Stimulated activated CD4-positive, alpha-beta T cell treated with anti-CD3 and anti-CD28 coated beads, Interleukin-15, amount 100 ng/mL, for 48 hours (primary cell): ENCODE data around the gene SDCCAG8.

Experiments used
- DNase-seq, 2 donors: peaks; one replicate each; pipeline ENCODE4 v3.0.0-alpha.2; 2020; ENCODE audit warnings: low read depth in 2 of 2

Gene SDCCAG8

DNA sequence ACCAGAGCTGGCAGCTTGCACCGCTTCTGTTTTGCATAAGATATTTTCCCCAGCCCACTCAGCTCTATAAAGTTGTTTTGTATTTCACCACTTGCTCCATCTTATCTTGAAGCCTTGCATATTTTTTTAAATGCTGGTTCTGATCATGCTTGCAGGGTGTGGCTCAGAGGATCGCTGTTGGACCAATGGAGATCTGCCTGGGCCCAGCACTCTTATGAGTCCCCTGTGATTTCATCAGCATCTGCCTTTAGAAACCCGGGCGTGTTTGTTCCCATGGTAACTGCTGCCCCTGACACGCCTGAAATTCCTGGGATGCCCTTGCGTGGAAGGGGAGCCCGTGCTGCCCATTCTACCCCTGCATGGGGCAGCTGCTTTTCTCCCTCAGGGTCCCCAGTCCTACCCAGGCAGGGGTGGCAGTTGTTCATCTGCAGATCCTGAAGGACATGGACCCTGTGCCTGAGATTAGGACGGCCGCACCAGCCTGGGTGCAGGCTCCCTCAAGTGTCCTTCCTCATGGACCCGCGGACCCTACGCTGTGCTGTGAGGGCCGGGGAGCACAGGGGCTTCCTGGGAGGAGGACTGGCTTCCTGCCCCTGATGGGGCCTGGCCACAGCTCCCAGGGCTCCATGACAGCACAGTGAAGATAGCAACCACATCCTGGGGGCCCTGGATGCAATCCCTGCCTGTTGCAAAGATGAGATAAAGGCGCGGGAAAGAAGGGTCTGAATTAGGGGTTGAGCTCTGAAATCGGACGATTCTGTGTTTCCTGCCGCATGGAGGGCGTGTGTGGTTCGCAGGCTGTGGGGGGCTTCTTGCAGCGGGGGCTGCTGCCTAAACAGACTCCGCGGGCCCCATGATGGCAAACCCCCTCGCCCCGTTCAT is 226.5 kb downstream of the SDCCAG8 start:
- DNase-seq, result no peak

GRCh38 chr1:243483071-243483771 is 227.4 kb downstream of the SDCCAG8 start:
- no peak for DNase-seq

DNA sequence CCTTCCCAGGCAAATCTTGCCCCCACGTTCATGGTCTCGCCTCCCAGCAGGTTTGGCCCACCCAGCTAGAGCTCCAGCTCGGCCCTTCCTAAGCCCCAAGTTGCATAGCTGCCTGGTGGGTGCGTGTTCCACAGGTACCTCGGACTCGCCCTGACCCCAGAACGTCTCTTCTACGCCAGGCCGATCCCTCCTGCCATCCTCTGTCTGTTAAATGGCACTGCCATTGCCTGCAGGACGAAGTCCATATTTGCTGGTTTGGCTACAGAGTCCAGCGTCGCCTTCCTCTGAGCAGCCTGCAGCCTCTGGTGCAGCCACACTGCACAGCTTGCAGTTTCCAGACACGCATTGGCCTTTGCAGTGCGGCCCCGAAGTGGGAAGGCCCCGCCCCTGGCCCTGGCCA is 228.1 kb downstream of the SDCCAG8 start:
- no peak for DNase-seq

DNA sequence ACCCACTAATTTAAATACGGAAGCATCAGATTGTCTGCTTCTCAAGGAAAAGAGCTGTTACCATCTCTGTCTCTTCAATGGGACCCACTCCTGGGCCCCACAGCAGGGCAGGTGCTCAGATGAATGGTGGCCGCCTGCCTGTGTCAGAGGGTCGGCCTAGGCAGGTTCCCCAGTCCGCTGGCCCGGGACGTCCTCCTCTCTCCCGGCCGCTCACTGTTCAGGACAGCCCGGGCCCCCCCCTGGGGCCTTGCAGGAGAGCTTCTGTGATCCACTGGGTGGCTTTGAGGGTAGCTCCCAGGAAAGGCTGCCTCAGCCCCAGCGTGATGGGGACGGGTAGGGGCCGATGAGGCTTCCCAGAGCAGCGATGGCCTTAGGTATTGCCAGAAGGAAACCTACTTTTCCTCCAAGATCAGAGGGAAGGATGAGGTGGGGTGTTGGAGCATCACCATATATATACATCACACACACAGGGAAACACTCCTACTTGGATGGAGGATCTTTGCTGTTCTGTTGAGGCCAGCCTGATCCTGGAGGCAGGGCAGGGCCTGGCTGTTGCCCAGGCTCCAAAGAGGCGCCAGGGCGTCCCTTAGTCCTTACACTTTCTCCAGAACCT is 231.3 kb downstream of the SDCCAG8 start:
- DNase-seq, result no peak

DNA sequence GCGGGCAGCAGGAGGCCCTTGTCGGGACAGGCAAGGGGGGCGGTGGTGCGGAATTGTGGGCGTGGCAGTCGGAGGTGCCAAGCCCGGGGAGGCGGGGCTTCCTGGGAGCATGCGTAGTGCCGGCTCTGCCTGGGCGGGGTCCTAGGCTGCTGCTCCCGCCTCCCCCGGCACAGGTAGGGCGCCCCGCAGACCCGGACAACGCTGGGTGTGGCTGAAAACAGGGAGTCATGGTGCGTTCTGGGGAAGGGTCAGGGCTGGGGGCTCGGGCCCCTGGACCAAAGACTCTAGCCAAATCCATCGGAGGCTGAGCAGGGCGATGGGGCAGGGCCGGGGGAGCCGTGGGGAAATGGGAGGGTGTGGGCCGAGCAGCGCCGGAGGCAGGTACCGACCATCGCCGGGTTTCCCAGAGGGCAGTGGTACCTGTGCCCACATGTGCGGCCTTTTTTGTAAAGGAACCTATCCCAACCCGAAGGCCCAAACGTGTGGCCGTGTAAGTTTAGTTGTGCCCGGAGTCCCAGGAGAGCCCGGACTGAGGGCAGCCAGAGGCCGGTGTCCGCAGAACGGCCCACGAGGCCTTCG is 231.9 kb downstream of the SDCCAG8 start:
- no peak for DNase-seq

DNA sequence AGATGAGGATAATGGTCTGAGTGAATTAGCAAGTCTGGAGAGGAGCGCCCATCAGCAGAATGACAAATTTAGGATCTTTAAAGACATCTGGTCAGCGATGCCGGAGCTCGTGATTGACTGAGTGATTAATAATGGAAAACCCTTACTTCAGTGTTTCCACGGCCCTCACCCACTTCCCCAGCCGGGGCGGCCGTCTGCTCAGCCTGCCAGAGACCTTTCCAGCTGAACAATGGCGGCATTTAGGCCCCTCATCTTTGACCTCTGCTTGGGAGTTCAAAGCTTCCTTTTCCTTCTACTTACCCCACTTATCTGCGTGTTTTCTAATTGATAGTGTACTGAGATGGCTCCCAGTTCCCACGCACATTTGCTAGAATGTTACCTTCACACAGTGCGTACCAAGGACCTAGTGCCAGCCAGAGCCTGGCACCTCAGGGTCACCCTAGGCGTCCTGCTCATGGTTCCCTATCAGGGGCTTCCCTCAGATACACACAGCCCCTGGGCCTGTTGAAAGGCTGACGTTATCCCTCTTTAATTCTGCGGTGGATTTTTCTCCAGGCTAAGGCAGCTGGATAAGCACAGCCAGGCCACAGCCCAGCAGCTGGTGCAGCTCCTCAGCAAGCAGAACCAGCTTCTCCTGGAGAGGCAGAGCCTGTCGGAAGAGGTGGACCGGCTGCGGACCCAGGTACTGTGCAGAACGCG is 232.8 kb downstream of the SDCCAG8 start:
- DNase-seq, result no peak

- no peak for DNase-seq
Measured at GRCh38 chr1:243489158-243489527, 233.3 kb downstream of the SDCCAG8 start.

DNA sequence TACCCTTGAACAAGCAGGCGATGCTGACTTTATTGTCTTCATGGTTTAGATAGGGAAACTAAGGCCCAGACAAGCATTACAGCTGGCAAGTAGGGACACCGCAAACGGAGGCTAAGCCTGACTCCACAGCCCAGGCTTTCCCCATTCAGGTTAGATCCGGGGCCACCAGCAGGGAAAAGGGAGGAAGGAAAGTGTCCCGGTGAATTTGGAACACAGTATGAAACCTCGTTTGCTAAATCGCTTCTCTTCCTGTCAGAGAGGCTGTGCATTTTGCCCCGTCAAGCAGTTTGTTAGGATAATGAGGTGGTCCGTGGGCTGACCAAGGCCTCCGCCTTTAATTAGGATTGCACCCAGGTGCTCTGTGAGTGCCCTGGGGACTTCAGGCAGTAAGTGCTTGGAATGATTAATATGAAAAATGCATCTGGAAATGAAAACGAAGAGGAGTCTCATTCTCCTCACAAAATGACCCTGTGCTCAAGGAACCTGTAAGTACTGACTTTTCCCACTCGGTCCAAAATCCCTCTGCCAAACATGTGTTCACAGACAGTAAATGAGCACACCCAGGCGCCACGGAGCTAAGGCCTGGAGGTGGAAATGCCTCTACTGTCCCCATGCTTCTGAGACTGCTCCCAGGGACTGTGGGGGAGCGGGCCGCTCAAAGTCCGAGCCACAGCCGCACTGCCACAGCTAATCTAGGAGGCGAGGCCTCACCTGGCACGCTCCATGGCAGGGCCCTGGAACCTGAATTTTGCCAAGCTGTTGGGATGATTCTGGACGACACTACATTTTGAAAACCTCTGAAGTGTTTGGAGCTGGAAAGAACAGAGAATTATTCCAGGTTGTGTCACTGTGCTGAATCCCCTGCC is 234.1 kb downstream of the SDCCAG8 start:
- no peak for DNase-seq

- DNase-seq, result no peak
Measured at GRCh38 chr1:243490748-243491686, 235.2 kb downstream of the SDCCAG8 start.

DNA sequence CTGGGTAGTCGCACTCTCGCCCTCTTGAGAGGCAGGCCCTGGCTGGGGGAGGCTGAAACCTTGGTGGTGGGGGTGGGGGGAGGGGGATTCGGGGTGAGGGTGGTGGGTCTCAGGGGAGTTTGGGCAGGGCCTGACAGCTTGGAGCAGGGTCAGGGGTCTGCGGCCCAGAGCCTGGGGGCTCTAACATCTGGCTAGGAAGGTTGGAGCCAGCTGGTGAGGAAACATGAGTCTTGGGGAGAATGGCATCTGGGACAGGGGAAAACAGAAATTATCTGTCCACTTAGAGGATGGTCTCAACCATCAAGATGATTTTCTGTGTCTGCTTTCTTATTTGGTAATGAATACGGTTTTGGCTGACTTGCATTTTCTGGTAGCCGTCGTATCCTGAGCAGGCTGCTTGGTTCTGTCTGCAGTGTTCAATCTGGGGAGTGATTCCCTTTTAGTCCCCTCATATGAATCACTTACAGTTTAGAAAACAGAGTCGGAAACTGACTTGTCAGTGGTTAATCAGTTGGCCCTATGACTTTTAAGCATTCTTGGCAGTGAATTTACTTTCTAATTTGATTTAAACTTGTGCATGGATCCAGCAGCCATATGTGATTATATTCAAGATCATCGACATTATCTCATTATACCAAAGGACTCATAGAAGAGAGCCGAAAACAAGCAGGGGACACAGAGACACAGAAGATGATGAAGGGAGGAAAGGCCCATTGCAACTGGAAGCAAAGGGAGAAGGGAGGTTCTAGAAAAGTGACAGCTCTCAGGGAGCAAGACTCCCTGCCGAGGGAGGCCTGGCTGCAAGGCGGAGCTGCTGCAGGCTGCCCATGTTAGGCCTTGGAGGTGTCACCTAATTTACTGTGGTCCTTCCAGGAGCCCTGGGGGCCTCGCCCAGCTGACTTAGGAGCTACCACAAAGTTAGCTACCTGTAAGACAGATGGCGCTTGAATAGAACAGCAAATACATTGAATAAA is 237.6 kb downstream of the SDCCAG8 start:
- no peak for DNase-seq

GRCh38 chr1:243494741-243495431 is 239.0 kb downstream of the SDCCAG8 start:
- DNase-seq, result no peak

- DNase-seq, result no peak
Measured at GRCh38 chr1:243495442-243496186, 239.8 kb downstream of the SDCCAG8 start.

DNA sequence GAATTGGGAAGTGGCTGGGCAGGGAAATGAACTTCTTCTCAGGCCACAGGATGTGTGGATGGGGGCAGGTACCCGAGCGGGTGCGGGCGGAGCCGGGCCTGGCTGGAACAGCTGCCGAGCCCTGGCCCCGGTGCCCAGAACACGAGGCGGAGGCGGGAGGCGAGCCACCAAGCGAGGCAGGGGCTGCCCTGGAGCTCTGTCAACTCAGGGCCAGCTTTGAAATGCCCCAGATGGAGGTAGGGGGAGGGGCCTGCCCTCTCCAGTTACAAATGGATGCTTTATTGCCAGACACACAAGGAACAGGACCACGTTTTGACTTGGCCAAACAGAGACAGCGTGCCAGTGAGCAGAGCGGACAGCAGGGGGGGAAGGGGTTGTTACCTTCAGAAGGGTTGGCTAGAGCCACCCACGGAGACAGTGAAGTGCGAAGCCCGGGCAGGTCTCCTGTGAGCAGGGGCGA is 240.4 kb downstream of the SDCCAG8 start:
- DNase-seq, result no peak

- DNase-seq, result no peak
Measured at GRCh38 chr1:243496806-243497205, 241.0 kb downstream of the SDCCAG8 start.

DNA sequence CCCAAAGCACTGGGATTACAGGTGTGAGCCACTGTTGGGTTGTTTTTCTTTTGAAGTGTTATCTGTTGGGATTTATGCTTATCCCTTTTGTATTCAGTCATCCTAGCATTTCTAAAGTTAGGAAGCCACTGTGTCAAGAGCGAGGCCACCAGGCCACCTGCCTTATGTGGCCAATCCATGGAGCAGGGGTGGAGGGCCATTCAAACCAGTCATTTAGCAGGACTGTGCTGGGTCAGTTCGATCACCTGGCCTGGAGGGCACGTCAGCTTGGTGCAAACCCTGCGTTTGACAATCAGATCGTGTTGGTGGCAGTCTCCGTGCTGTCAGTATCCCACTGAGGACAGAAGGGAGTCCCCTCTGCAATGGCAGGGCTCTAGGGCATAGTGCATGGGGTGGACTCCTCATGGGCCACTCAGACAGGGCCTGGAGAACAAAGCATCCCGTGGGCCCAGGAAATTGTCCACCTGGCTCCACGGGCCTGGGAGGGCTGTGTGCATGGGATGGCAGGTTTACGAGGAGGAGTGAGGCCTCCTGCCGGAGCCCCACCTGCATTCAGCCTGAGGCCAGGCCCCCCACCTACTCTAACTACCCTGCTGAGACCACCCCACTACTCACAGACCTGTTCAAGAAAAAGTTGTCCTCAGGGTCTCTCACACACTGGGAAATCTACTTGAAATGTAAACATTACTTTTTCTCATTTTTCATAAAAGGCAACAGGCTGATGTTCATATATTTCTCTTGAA is 242.3 kb downstream of the SDCCAG8 start:
- DNase-seq, result no peak

DNA sequence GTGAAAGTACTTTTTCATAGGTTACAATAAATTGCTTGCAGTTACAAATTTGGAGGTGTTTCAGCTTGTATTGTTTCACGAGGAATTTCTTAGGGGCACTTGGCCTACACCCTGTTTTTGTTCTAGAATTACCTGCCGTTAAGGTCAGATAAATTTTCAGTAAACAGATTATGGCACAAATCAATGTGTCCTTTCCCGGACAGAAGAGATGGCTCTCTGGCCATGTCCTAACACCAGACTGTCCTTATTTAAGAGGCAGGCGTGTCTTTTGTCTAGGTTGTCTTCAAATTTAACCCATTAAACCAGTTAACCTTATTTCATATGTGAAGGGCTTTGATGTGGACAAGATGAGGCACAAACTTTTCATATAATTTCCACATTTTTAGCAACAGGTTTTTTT is 243.4 kb downstream of the SDCCAG8 start:
- DNase-seq, result no peak
